HG03571 (cell line): Measurements from ENCODE around the gene SORT1.
A peak's percentile ranks its signal among the peaks of the same experiment; 100 is the strongest.

Source experiments
- ATAC-seq: cut with Tn5 transposase; IDR thresholded peaks from one replicate; pipeline ENCODE4 v1.9.1; 2021; ENCODE audit not compliant: unreplicated experiment

Gene SORT1

GRCh38 chr1:109263597-109264378 lies 133.9 kb downstream of the SORT1 start:
- peak; percentile 54 for ATAC-seq

GRCh38 chr1:109263234-109263596 lies 134.5 kb downstream of the SORT1 start:
- ATAC-seq = no peak

- ATAC-seq = no peak
Measured at GRCh38 chr1:109262231-109263055, 135.3 kb downstream of the SORT1 start.

GRCh38 chr1:109261578-109261977 lies 136.1 kb downstream of the SORT1 start:
- ATAC-seq = no peak

GRCh38 chr1:109261006-109261405 lies 136.7 kb downstream of the SORT1 start:
- ATAC-seq = no peak

GRCh38 chr1:109259674-109260557 lies 137.8 kb downstream of the SORT1 start:
- no peak for ATAC-seq
